ENCODE measurements around the gene HES5. TPM values are rescaled to one million over a fixed set of nuclear protein-coding genes. Genes with fewer than 3 reads are reported as not detected.

HES5 gene
- total RNA-seq, 1 experiment from 2014 or later = not detected

DNA sequence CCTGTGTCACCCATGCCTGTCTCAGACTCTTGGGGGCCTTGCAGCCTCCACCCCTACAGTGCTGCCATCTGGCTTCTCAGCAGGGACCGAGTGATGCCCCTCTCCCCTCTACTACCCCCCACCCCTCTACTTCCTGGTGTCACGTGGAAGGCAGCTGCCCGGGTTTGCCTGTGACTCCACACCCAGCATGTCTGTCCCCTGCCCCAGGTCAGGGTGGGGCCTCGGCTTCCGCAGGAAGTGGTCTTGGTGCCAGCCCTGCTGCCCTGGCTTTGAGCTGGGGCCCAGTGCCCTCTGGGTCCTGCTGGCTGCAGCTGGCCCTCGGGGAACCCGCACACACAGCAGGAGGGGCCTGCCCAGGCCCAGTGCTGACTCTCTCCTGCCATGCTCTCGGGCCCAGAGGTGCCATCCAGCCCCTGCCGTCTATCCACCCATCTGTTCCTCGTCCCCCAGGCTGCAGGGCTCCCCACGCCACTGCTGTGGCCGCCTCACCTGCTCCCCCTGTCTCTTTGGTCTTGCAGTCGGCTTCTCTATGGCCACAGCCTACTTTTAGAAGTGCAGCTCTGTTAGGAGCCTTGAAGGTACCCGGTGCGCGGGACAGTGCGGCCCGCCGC is 30.0 kb downstream of the HES5 start:
- no peaks in the 10 kb centered on the region for H3K4me1 Mint-ChIP-seq
- H4K91ac ChIP-seq (ENCODE audit: insufficient read length, low read depth, low read length) = no peak overlapping the region
- no peak overlapping the region for H2AFZ ChIP-seq (ENCODE audit: low read length)
- H3K27ac Mint-ChIP-seq = no peak overlapping the region
- H4K5ac ChIP-seq (ENCODE audit: insufficient read length, low read depth, low read length) = no peak overlapping the region
- no peaks in the 10 kb centered on the region for H3K79me1 ChIP-seq (ENCODE audit: insufficient read depth, low read depth, low read length, poor library complexity, severe bottlenecking)
- no peak overlapping the region for H3K56ac ChIP-seq (ENCODE audit: insufficient read length, low read depth, low read length)
- no peaks in the 10 kb centered on the region for H3K4me1 ChIP-seq (ENCODE audit: insufficient read depth, low read length)
- H3K27me3 Mint-ChIP-seq (ENCODE audit: low read depth) = peaks cover 17% of the 10 kb centered on the region
- H3K4ac ChIP-seq (ENCODE audit: low read depth, low read length) = no peak overlapping the region
- H3K18ac ChIP-seq (ENCODE audit: insufficient read length, low read depth, low read length) = no peak overlapping the region
- no peak overlapping the region for H3K23ac ChIP-seq (ENCODE audit: insufficient read length, low read depth, low read length)
- no peaks in the 10 kb centered on the region for H3K9me3 ChIP-seq (ENCODE audit: control insufficient read depth, low read depth, low read length)
- H2BK20ac ChIP-seq (ENCODE audit: low read depth, low read length, poor library complexity, severe bottlenecking) = no peak overlapping the region
- no peak overlapping the region for H2BK12ac ChIP-seq (ENCODE audit: insufficient read length, low read depth, low read length)
- H2BK15ac ChIP-seq (ENCODE audit: low read depth, low read length) = no peak overlapping the region
- H3K27me3 ChIP-seq (ENCODE audit: insufficient read depth, low read length) = no peaks in the 10 kb centered on the region
- H3K4me3 Mint-ChIP-seq = no peak overlapping the region
- H4K20me1 ChIP-seq (ENCODE audit: control insufficient read depth, insufficient read depth, insufficient read length) = no peaks in the 10 kb centered on the region
- H3K9me3 Mint-ChIP-seq = no peaks in the 10 kb centered on the region
- no peaks in the 10 kb centered on the region for H3K23me2 ChIP-seq (ENCODE audit: insufficient read length, low read depth, low read length, poor library complexity, severe bottlenecking)
- no peak overlapping the region for H3T11ph ChIP-seq (ENCODE audit: low read length)
- no peaks in the 10 kb centered on the region for H3K36me3 Mint-ChIP-seq (ENCODE audit: insufficient read depth in 1 of 3, low read depth in 3 of 3)
- no peak overlapping the region for H3K27ac ChIP-seq (ENCODE audit: insufficient read length, low read depth, low read length)
- H3K9ac ChIP-seq (ENCODE audit: extremely low read depth, insufficient read length, low read length) = no peak overlapping the region
- no peak for TF ChIP-seq CTCF (conservative IDR thresholded peaks at IDR 0.05)
- WGBS (ENCODE audit: extremely low coverage, insufficient read length, low lambda C conversion rate) = no CpG with 5 or more reads among the region's 19 CpGs
- H3K79me2 ChIP-seq (ENCODE audit: insufficient read depth, low read length) = no peaks in the 10 kb centered on the region
- H3K14ac ChIP-seq (ENCODE audit: insufficient read depth, low read length) = no peak overlapping the region
- no peak overlapping the region for H3K4me2 ChIP-seq (ENCODE audit: insufficient read depth, insufficient read length, low read length)
- no peak overlapping the region for H2AK5ac ChIP-seq (ENCODE audit: insufficient read length, low read length)
- H2BK5ac ChIP-seq (ENCODE audit: insufficient read length, low read length) = no peak overlapping the region
- no peak for DNase-seq
- H4K8ac ChIP-seq (replicated peaks; ENCODE audit: insufficient read length, low read depth, low read length) = no peak overlapping the region
- H2BK120ac ChIP-seq (ENCODE audit: low read depth, low read length, poor library complexity, severe bottlenecking) = no peak overlapping the region
